Fibroblast of lung (primary cell): ENCODE results near the gene VAV2. TPM values are rescaled to one million over a fixed set of nuclear protein-coding genes. Genes with fewer than 3 reads are reported as not detected.

Experiments used
- DNase-seq, 2 donors: peaks; one replicate each; pipeline versions ENCODE4 v3.0.0 to v3.0.0-alpha.2; 2010; ENCODE audit warnings: low read depth in 2 of 2
- H2AFZ ChIP-seq: 2 replicates; pipeline ENCODE4 v1.5.1; 2012; ENCODE audit warnings: low read length, control low read depth, inconsistent platforms
- H3K27ac ChIP-seq: 2 replicates; pipeline ENCODE4 v1.5.1; 2011; ENCODE audit warnings: low read length, control low read depth; ENCODE audit not compliant: insufficient read depth
- H3K27me3 ChIP-seq: 2 replicates; pipeline ENCODE4 v1.5.1; 2011; ENCODE audit warnings: mild to moderate bottlenecking, low read length; ENCODE audit not compliant: control insufficient read depth, insufficient read depth
- H3K36me3 ChIP-seq: 2 replicates; pipeline ENCODE4 v1.5.1; 2011; ENCODE audit warnings: low read length; ENCODE audit not compliant: control insufficient read depth, insufficient read depth
- H3K4me1 ChIP-seq: 2 replicates; pipeline ENCODE4 v1.5.1; 2011; ENCODE audit warnings: low read length; ENCODE audit not compliant: control insufficient read depth, insufficient read depth; ENCODE audit errors: extremely low read depth
- H3K4me2 ChIP-seq: 2 replicates; pipeline ENCODE4 v1.5.1; 2011; ENCODE audit warnings: low read length, control low read depth; ENCODE audit not compliant: insufficient read depth; ENCODE audit errors: extremely low read depth
- H3K4me3 ChIP-seq, 4 experiments: fragments of 200-600 bp in 1 of 4; sonication (generic) in 1 of 4; replicated peaks in 1 of 4; 2 replicates each; pipeline ENCODE4 v1.5.1; 2011 to 2016; ENCODE audit warnings: low read length in 4 of 4, low read depth in 3 of 4, mild to moderate bottlenecking in 3 of 4, control low read depth in 2 of 4, inconsistent platforms in 1 of 4, mixed read lengths in 1 of 4; ENCODE audit not compliant: insufficient read depth in 1 of 4; ENCODE audit errors: control extremely low read depth in 1 of 4
- H3K79me2 ChIP-seq: 2 replicates; pipeline ENCODE4 v1.5.1; 2012; ENCODE audit warnings: mild to moderate bottlenecking, low read length, inconsistent platforms; ENCODE audit not compliant: control insufficient read depth, insufficient read depth
- H3K9ac ChIP-seq: 2 replicates; pipeline ENCODE4 v1.5.1; 2011; ENCODE audit warnings: mild to moderate bottlenecking, low read length, control low read depth; ENCODE audit not compliant: insufficient read depth
- H3K9me3 ChIP-seq: 2 replicates; pipeline ENCODE4 v1.5.1; 2012; ENCODE audit warnings: low read depth, low read length; ENCODE audit not compliant: control insufficient read depth, insufficient read depth
- H4K20me1 ChIP-seq: 2 replicates; pipeline ENCODE4 v1.5.1; 2011; ENCODE audit warnings: low read length; ENCODE audit not compliant: control insufficient read depth, insufficient read depth; ENCODE audit errors: extremely low read depth
- EZH2 ChIP-seq: IDR thresholded peaks from 2 replicates; pipeline ENCODE4 v1.5.1; 2012; ENCODE audit warnings: low read length, control low read depth, mild to moderate bottlenecking; ENCODE audit errors: missing control alignments
- polyA plus RNA-seq, 2 donors: library from polyadenylated mRNA; depleted of rRNA in 1 of 2; stranded (reverse) in 1 of 2; unstranded in 1 of 2; fragments of >200 nt; gene quantifications; 2 replicates each; pipeline ENCODE4 v1.2.1, GENCODE V29; 2011 to 2012; ENCODE audit warnings: missing spikeins in 1 of 2
- total RNA-seq: library from RNA; depleted of rRNA; stranded (reverse); fragments of >200 nt; gene quantifications from 2 replicates; pipeline ENCODE4 v1.2.1, GENCODE V29; 2014
- TF ChIP-seq, protein P1 (sequence below), 2 donors: IDR thresholded peaks in 1 of 2; conservative IDR thresholded peaks in 1 of 2; 1 replicate in 1 of 2; 2 replicates in 1 of 2; pipeline ENCODE4 v1.5.1; 2011 to 2012; ENCODE audit warnings: low read length in 2 of 2, control low read depth in 1 of 2, inconsistent platforms in 1 of 2, low read depth in 1 of 2, mild to moderate bottlenecking in 1 of 2

VAV2 gene
- total and polyA plus RNA-seq, 2 donors (not counting 1 experiment from before 2014, with no cell fraction given), result 13.7 to 17.7 TPM

DNA sequence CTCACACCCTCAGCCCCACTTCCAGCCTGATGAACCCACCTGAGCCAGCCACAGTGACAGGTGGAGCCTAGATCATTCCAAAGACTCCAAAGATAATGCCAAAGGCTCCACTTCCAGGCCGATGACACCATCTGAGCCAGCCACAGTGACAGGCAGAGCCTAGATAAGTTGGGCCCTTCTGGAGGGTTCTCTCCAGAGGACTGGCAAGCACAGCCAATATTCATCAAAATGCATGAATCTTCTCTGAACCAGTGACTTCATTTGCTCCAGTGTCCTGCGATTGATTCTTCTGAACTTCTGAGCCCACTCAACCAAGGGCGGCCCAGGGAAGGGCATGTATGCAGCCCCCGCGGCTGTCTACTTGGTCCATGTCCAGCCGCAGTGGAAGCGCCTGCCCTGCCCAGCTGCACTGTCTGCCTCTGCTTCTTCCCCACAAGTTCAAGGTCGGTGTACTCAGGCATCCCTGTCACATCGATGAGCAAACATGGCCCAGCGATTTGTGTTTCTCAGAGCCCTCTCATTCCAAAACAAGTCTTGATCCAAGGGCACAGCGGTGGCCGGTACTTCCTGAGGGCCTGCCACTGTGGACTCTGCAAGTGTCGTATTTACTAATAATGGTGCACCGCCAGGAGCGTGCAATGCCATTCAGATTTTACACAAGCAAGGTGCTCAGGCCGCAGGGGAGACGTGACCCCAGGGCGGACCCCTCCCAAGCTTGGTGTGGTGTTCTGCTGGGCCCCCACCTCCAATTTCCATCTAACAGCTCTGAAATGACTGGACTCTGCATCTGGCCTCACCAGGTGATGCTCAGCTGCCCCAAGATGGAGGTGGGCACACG is 107.0 kb downstream of the VAV2 start:
- H3K9me3 ChIP-seq, result no peaks in the 10 kb centered on the region
- no peaks in the 10 kb centered on the region for H3K36me3 ChIP-seq
- H3K27me3 ChIP-seq, result no peaks in the 10 kb centered on the region
- H3K4me3 ChIP-seq, result no peak overlapping the region
- H3K27ac ChIP-seq, result no peak overlapping the region
- peaks cover 2% of the 10 kb centered on the region for H3K4me1 ChIP-seq
- H4K20me1 ChIP-seq, result no peaks in the 10 kb centered on the region
- H2AFZ ChIP-seq, result no peak overlapping the region
- no peak overlapping the region for H3K9ac ChIP-seq
- no peak overlapping the region for H3K4me2 ChIP-seq
- no peak for DNase-seq
- TF ChIP-seq EZH2, result no peak
- TF ChIP-seq, protein P1, sequence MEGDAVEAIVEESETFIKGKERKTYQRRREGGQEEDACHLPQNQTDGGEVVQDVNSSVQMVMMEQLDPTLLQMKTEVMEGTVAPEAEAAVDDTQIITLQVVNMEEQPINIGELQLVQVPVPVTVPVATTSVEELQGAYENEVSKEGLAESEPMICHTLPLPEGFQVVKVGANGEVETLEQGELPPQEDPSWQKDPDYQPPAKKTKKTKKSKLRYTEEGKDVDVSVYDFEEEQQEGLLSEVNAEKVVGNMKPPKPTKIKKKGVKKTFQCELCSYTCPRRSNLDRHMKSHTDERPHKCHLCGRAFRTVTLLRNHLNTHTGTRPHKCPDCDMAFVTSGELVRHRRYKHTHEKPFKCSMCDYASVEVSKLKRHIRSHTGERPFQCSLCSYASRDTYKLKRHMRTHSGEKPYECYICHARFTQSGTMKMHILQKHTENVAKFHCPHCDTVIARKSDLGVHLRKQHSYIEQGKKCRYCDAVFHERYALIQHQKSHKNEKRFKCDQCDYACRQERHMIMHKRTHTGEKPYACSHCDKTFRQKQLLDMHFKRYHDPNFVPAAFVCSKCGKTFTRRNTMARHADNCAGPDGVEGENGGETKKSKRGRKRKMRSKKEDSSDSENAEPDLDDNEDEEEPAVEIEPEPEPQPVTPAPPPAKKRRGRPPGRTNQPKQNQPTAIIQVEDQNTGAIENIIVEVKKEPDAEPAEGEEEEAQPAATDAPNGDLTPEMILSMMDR (conservative IDR thresholded peaks at IDR 0.05 in 1 of 2, IDR thresholded peaks at IDR 0.05 in 1 of 2; ENCODE audit: low read depth in 1 of 2, low read length in 2 of 2), result no peak
- H3K79me2 ChIP-seq, result peaks cover 13% of the 10 kb centered on the region

- Histone ChIP-seq H3K4me3 (no peak overlapping the region), H3K9me3 (no peaks in the 10 kb centered on the region), H4K20me1 (no peaks in the 10 kb centered on the region), H3K27me3 (no peaks in the 10 kb centered on the region), H3K79me2 (peaks cover 13% of the 10 kb centered on the region), H2AFZ (no peak overlapping the region), H3K27ac (no peak overlapping the region), H3K36me3 (no peaks in the 10 kb centered on the region), H3K9ac (no peak overlapping the region), H3K4me2 (no peak overlapping the region), H3K4me1 (no peaks in the 10 kb centered on the region)
- no peak for TF ChIP-seq EZH2
- TF ChIP-seq, protein P1 (conservative IDR thresholded peaks at IDR 0.05 in 1 of 2, IDR thresholded peaks at IDR 0.05 in 1 of 2; ENCODE audit: low read depth in 1 of 2, low read length in 2 of 2), result no peak
- DNase-seq, result peak in 1 of 2 donors; percentile 34
Measured at GRCh38 chr9:133882849-133883755, 109.0 kb downstream of the VAV2 start.
